Astrocyte (in vitro differentiated cells and primary cell): Measurements from ENCODE around the gene ADARB2. TPM values are rescaled to one million over a fixed set of nuclear protein-coding genes. Genes with fewer than 3 reads are reported as not detected.
"Not testable (repeated sequence)": the region's sequence is repeated elsewhere in the genome, so short reads cannot be mapped to it uniquely, and the experiment has no call there.

Source experiments
- DNase-seq: peaks from one replicate; pipeline ENCODE4 v3.0.0-alpha.2; 2010; ENCODE audit warnings: low read depth
- FAIRE-seq: peaks from 2 replicates; lab custom pipeline; 2011; peaks lifted over from hg19 to GRCh38; lab: Jason Lieb, UNC
- H2AFZ ChIP-seq: 2 replicates; pipeline ENCODE4 v1.6.0; 2012; ENCODE audit warnings: low read depth, low read length, inconsistent platforms
- H3K27ac ChIP-seq: 2 replicates; pipeline ENCODE4 v1.5.1; 2011; ENCODE audit warnings: low read depth, low read length, inconsistent platforms
- H3K27me3 ChIP-seq: 2 replicates; pipeline ENCODE4 v1.6.0; 2011; ENCODE audit warnings: low read length, inconsistent platforms; ENCODE audit not compliant: insufficient read depth
- H3K36me3 ChIP-seq: 2 replicates; pipeline ENCODE4 v1.5.1; 2011; ENCODE audit warnings: low read length, inconsistent platforms; ENCODE audit not compliant: insufficient read depth
- H3K4me1 ChIP-seq: 2 replicates; pipeline ENCODE4 v1.5.1; 2011; ENCODE audit warnings: low read length, inconsistent platforms; ENCODE audit not compliant: insufficient read depth
- H3K4me2 ChIP-seq: 2 replicates; pipeline ENCODE4 v1.6.0; 2012; ENCODE audit warnings: low read length, inconsistent platforms
- H3K4me3 ChIP-seq: 2 replicates; pipeline ENCODE4 v1.5.1; 2011; ENCODE audit warnings: low read depth, mild to moderate bottlenecking, low read length, inconsistent platforms; ENCODE audit not compliant: insufficient read depth
- H3K79me2 ChIP-seq: 2 replicates; pipeline ENCODE4 v1.6.0; 2012; ENCODE audit warnings: mild to moderate bottlenecking, low read length, inconsistent platforms; ENCODE audit not compliant: insufficient read depth
- H3K9ac ChIP-seq: 2 replicates; pipeline ENCODE4 v1.6.0; 2012; ENCODE audit warnings: mild to moderate bottlenecking, low read length, inconsistent platforms
- H3K9me3 ChIP-seq: 2 replicates; pipeline ENCODE4 v1.5.1; 2012; ENCODE audit warnings: low read depth, mild to moderate bottlenecking, low read length, inconsistent platforms; ENCODE audit not compliant: insufficient read depth
- H4K20me1 ChIP-seq: 2 replicates; pipeline ENCODE4 v1.6.0; 2012; ENCODE audit warnings: low read length, inconsistent platforms; ENCODE audit not compliant: insufficient read depth
- H3K27ac Mint-ChIP-seq: one replicate; pipeline ENCODE4 v1.8.0; 2021; ENCODE audit warnings: mild to moderate bottlenecking, mixed read lengths; ENCODE audit not compliant: unreplicated experiment
- H3K27me3 Mint-ChIP-seq: one replicate; pipeline ENCODE4 v1.8.0; 2021; ENCODE audit warnings: low read depth, mixed read lengths; ENCODE audit not compliant: unreplicated experiment
- H3K36me3 Mint-ChIP-seq: one replicate; pipeline ENCODE4 v1.8.0; 2021; ENCODE audit warnings: low read depth, mixed read lengths; ENCODE audit not compliant: unreplicated experiment
- H3K4me1 Mint-ChIP-seq: one replicate; pipeline ENCODE4 v1.8.0; 2021; ENCODE audit warnings: low read depth, mixed read lengths; ENCODE audit not compliant: unreplicated experiment
- H3K4me3 Mint-ChIP-seq: one replicate; pipeline ENCODE4 v1.8.0; 2021; ENCODE audit warnings: mild to moderate bottlenecking, moderate library complexity, mixed read lengths; ENCODE audit not compliant: unreplicated experiment
- H3K9me3 Mint-ChIP-seq: one replicate; pipeline ENCODE4 v1.8.0; 2021; ENCODE audit warnings: mild to moderate bottlenecking, mixed read lengths; ENCODE audit not compliant: unreplicated experiment
- EZH2 ChIP-seq: IDR thresholded peaks from 2 replicates; pipeline ENCODE4 v1.6.1; 2012; ENCODE audit warnings: mild to moderate bottlenecking, low read length, inconsistent platforms; ENCODE audit not compliant: insufficient read depth
- total RNA-seq: library from RNA; stranded (reverse); gene quantifications from 2 replicates; pipeline ENCODE4 v1.2.1, GENCODE V29; 2021
- TF ChIP-seq, protein P1 (sequence below): IDR thresholded peaks from 2 replicates; pipeline ENCODE4 v1.5.1; 2011; ENCODE audit warnings: low read depth, mild to moderate bottlenecking, inconsistent platforms, low read length, moderate library complexity; ENCODE audit not compliant: insufficient read depth

Gene ADARB2
- total RNA-seq, 1 donor from 2014 or later = 0.18 TPM

DNA sequence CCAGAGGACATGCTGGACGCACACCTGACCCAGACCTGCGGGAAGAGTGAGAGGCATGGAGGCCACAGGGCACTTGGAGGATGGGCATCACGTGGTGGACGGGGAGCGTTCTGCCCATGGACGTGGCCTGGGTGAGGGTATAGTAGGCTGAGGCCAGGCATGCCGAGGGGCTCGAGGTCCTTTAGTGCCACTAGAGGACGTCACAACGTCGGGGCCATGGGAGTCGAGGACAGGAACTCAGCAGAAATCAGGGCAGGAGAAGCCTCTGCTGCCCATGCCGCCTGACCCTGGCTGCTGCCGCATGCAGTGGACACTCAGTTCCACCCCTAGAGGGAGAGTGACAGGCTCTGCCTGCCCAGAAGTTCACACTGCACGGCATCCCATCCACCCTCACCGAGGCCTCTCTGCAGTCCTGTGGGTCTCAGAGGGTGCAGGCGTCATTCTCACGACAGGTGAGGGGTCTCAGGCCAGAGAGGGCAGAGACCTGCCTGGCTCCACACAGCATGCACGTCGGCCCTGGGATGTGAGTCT is 198.7 kb downstream of the ADARB2 start:
- Histone ChIP-seq H3K79me2 (no peaks in the 10 kb centered on the region), H3K9me3 (peaks cover 8% of the 10 kb centered on the region), H2AFZ (no peak overlapping the region), H3K4me1 (no peaks in the 10 kb centered on the region), H3K27ac (no peak overlapping the region), H3K9ac (no peak overlapping the region), H4K20me1 (no peaks in the 10 kb centered on the region), H3K36me3 (no peaks in the 10 kb centered on the region), H3K4me2 (no peak overlapping the region), H3K27me3 (no peaks in the 10 kb centered on the region), H3K4me3 (no peak overlapping the region)
- FAIRE-seq = no peak
- H3K4me1 Mint-ChIP-seq = no peaks in the 10 kb centered on the region
- no peaks in the 10 kb centered on the region for H3K9me3 Mint-ChIP-seq
- TF ChIP-seq, protein P1, sequence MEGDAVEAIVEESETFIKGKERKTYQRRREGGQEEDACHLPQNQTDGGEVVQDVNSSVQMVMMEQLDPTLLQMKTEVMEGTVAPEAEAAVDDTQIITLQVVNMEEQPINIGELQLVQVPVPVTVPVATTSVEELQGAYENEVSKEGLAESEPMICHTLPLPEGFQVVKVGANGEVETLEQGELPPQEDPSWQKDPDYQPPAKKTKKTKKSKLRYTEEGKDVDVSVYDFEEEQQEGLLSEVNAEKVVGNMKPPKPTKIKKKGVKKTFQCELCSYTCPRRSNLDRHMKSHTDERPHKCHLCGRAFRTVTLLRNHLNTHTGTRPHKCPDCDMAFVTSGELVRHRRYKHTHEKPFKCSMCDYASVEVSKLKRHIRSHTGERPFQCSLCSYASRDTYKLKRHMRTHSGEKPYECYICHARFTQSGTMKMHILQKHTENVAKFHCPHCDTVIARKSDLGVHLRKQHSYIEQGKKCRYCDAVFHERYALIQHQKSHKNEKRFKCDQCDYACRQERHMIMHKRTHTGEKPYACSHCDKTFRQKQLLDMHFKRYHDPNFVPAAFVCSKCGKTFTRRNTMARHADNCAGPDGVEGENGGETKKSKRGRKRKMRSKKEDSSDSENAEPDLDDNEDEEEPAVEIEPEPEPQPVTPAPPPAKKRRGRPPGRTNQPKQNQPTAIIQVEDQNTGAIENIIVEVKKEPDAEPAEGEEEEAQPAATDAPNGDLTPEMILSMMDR = no peak
- TF ChIP-seq EZH2 = no peak
- DNase-seq = no peak
- H3K27ac Mint-ChIP-seq = no peak overlapping the region
- H3K36me3 Mint-ChIP-seq = no peaks in the 10 kb centered on the region
- H3K4me3 Mint-ChIP-seq = no peak overlapping the region
- H3K27me3 Mint-ChIP-seq = peaks cover 26% of the 10 kb centered on the region

DNA sequence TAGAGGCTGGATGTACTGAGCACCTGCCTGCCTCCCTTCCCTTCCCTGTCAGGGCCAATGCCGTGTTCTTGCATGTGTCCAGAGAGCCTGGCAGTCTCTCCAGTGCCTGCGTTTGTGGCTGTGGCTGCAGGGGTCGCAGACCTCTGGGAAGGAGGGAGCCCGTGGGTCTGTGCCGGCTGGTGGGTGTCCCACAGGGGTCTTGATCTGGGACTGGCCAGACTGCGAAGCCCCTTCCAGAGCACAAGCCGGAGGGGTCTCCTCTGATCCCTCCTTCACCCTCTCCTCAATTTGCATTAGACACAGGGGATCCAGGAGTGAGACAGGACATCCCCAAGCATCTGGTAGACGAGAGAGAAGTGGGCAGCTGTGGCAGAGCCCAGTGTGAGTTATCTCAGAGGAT is 199.2 kb downstream of the ADARB2 start:
- Histone ChIP-seq H3K4me2 (no peak overlapping the region), H3K27ac (no peak overlapping the region), H3K36me3 (no peaks in the 10 kb centered on the region), H3K9ac (no peak overlapping the region), H3K4me1 (no peaks in the 10 kb centered on the region), H2AFZ (no peak overlapping the region), H3K9me3 (peaks cover 8% of the 10 kb centered on the region), H3K79me2 (no peaks in the 10 kb centered on the region), H4K20me1 (no peaks in the 10 kb centered on the region), H3K27me3 (no peaks in the 10 kb centered on the region), H3K4me3 (no peak overlapping the region)
- Mint-ChIP-seq H3K4me1 (no peaks in the 10 kb centered on the region), H3K9me3 (no peaks in the 10 kb centered on the region), H3K27me3 (peaks cover 23% of the 10 kb centered on the region), H3K36me3 (no peaks in the 10 kb centered on the region), H3K27ac (no peak overlapping the region), H3K4me3 (no peak overlapping the region)
- no peak for TF ChIP-seq EZH2
- TF ChIP-seq, protein P1 = no peak
- FAIRE-seq = no peak
- DNase-seq = no peak

DNA sequence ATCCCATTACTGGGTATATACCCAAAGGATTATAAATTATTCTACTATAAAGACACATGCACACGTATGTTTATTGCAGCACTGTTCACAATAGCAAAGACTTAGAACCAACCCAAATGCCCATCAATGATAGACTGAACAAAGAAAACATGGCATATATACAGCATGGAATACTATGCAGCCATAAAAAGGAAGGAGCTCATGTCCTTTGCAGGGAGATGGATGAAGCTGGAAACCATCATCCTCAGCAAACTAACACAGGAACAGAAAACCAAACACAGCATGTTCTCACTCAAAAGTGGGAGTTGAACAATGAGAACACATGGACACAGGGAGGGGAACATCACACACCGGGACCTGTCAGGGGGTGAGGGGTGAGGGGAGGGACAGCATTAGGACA is 199.9 kb downstream of the ADARB2 start:
- not testable (repeated sequence) for H3K4me2 ChIP-seq, H4K20me1 ChIP-seq, H2AFZ ChIP-seq, H3K4me1 ChIP-seq, DNase-seq, H3K9me3 Mint-ChIP-seq, H3K79me2 ChIP-seq, H3K9me3 ChIP-seq, H3K36me3 ChIP-seq, H3K27me3 ChIP-seq, H3K27ac ChIP-seq, H3K4me3 ChIP-seq, FAIRE-seq, H3K4me3 Mint-ChIP-seq, H3K9ac ChIP-seq, H3K36me3 Mint-ChIP-seq, H3K27ac Mint-ChIP-seq, H3K4me1 Mint-ChIP-seq
- H3K27me3 Mint-ChIP-seq = peaks cover 22% of the 10 kb centered on the region
